Measurements from ENCODE around the gene POLR2C.
A peak's percentile ranks its signal among the peaks of the same experiment; 100 is the strongest.
"Not testable (repeated sequence)": the region's sequence is repeated elsewhere in the genome, so short reads cannot be mapped to it uniquely, and the experiment has no call there.

Gene POLR2C

DNA sequence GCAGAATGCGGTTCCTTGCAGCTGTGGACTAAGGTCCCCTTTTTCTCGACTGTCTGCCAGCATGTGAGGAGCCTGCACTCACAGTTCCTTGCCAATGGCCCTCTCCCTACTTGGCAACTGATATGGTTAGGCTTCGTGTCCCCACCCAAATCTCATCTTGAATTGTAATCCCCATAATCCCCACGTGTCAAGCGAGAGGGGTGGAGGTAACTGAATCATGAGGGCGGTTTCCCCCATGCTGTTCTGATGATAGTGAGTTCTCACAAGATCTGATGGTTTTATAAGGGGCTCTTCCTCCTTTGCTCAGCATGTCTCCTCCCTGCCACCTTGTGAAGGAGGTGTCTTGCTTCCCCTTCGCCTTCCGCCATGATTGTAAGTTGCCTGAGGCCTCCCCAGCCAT, 35.2 kb upstream of the POLR2C start:
- Histone ChIP-seq H3K9me3 (ENCODE audit: control insufficient read depth in 5 of 5, low read length in 5 of 5) (no peaks in the 10 kb centered on the region), H3K4me1 (ENCODE audit: control insufficient read depth in 5 of 5, insufficient read depth in 5 of 5, low read length in 5 of 5) (peaks cover 0 to 16% (median 3%) of the 10 kb centered on the region in 5 donors), H3K27ac (ENCODE audit: low read depth, low read length) (no peak overlapping the region), H3K27me3 (ENCODE audit: control insufficient read depth in 5 of 5, insufficient read depth in 4 of 5, low read length in 5 of 5) (no peaks in the 10 kb centered on the region), H3K9ac (ENCODE audit: low read length in 5 of 5) (no peak overlapping the region), H3K36me3 (ENCODE audit: control insufficient read depth in 5 of 5, insufficient read depth in 5 of 5, low read length in 5 of 5) (peaks cover 11 to 57% (median 48%) of the 10 kb centered on the region in 5 donors), H3K4me3 (ENCODE audit: low read depth in 1 of 5, low read length in 5 of 5) (no peak overlapping the region)

DNA sequence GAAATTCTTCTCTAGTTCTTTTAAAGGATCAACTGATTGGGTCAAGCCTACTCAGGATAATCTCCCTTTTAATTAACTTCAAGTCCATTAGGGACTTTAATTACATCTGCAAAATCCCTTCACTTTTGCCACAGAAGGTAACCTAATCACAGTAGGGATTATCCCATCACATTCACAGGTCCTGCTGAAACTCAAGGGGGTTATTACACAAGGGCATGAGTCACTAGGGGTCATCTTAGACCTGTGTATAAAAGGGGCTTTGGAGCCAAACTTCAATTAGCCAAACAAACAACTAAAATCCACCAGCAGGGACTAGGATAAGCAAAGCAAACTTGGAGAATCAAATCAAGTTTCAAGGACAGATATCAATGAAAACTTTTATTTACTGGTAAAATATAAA, 34.7 kb upstream of the POLR2C start:
- H3K36me3 ChIP-seq (ENCODE audit: control insufficient read depth in 5 of 5, insufficient read depth in 5 of 5, low read length in 5 of 5), result peaks cover 14 to 62% (median 54%) of the 10 kb centered on the region in 5 donors
- no peak overlapping the region for H3K4me3 ChIP-seq (ENCODE audit: low read depth in 1 of 5, low read length in 5 of 5)
- H3K9me3 ChIP-seq (ENCODE audit: control insufficient read depth in 5 of 5, low read length in 5 of 5), result no peaks in the 10 kb centered on the region
- no peak overlapping the region for H3K9ac ChIP-seq (ENCODE audit: low read length in 5 of 5)
- peaks cover 0 to 13% (median 2%) of the 10 kb centered on the region in 5 donors for H3K4me1 ChIP-seq (ENCODE audit: control insufficient read depth in 5 of 5, insufficient read depth in 5 of 5, low read length in 5 of 5)
- no peak overlapping the region for H3K27ac ChIP-seq (ENCODE audit: low read depth, low read length)
- no peaks in the 10 kb centered on the region for H3K27me3 ChIP-seq (ENCODE audit: control insufficient read depth in 5 of 5, insufficient read depth in 4 of 5, low read length in 5 of 5)

DNA sequence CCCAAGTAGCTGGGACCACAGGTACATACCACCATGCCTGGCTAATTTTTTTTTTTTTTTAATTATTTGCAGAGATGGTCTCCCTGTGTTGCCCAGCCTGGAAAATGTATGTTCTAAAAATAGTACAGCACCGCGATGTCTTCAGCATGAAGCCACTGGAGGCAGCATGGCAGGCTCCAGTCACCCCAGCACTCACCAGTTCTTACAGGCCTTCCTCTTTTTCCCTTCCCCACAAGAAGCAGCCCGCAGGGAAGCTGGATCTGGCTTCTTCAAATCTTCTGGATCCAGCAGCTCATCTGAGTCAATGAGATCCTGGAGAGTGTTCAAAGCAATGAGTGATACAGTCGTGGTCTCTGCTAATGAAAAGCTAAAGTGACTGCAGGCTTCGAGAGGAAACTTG, 31.5 kb upstream of the POLR2C start:
- Histone ChIP-seq H3K27me3 (ENCODE audit: control insufficient read depth in 5 of 5, insufficient read depth in 4 of 5, low read length in 5 of 5) (no peaks in the 10 kb centered on the region), H3K27ac (ENCODE audit: low read depth, low read length) (no peak overlapping the region), H3K4me1 (ENCODE audit: control insufficient read depth in 5 of 5, insufficient read depth in 5 of 5, low read length in 5 of 5) (no peaks in the 10 kb centered on the region), H3K9ac (ENCODE audit: low read length in 5 of 5) (no peak overlapping the region), H3K4me3 (ENCODE audit: low read depth in 1 of 5, low read length in 5 of 5) (no peak overlapping the region), H3K9me3 (ENCODE audit: control insufficient read depth in 5 of 5, low read length in 5 of 5) (no peaks in the 10 kb centered on the region), H3K36me3 (ENCODE audit: control insufficient read depth in 5 of 5, insufficient read depth in 5 of 5, low read length in 5 of 5) (peaks cover 29 to 93% (median 83%) of the 10 kb centered on the region in 5 donors)

DNA sequence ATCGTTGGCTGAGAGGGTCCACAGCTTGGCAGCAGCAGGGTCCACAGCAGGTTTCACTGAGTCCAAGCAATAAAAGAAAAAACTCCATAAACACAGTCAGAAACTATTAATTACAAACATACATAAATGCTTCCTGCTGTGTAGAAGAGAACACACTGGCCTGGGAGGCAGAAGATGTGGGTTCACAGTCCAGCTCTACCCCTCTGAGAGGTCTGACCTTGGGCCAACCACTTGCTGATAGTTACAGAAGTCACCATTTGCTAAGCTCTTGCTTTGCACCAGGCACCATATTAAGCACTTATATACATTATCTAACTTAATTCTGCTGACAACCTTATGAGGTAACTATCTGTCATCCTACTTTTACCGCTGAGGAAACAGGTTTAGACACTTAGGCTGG, 30.0 kb upstream of the POLR2C start:
- Histone ChIP-seq H3K4me1 (ENCODE audit: control insufficient read depth in 5 of 5, insufficient read depth in 5 of 5, low read length in 5 of 5) (no peaks in the 10 kb centered on the region), H3K9ac (ENCODE audit: low read length in 5 of 5) (no peak overlapping the region), H3K27ac (ENCODE audit: low read depth, low read length) (no peak overlapping the region), H3K36me3 (ENCODE audit: control insufficient read depth in 5 of 5, insufficient read depth in 5 of 5, low read length in 5 of 5) (peaks cover 32 to 90% (median 84%) of the 10 kb centered on the region in 5 donors), H3K27me3 (ENCODE audit: control insufficient read depth in 5 of 5, insufficient read depth in 4 of 5, low read length in 5 of 5) (no peaks in the 10 kb centered on the region), H3K9me3 (ENCODE audit: control insufficient read depth in 5 of 5, low read length in 5 of 5) (no peaks in the 10 kb centered on the region), H3K4me3 (ENCODE audit: low read depth in 1 of 5, low read length in 5 of 5) (no peak overlapping the region)

DNA sequence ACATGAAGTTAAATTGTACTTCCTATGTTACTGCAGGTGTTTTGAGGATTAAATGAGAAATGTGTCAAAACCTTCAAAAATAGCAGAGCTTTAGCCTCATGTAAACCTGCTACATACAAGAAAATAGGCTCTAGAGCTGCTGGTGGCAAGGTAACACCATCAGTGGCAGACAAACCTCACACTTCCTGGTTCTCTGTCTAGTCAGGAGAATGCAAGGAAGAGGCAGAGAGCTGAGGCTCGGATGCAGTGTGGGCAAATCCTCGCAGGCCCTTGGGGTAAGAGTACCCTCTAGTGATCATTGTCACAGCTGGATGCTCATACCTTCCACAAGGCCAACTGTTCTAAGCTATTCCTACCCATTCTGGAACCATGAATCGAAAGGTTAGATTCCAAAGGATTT, 29.5 kb upstream of the POLR2C start:
- H3K9ac ChIP-seq (ENCODE audit: low read length in 5 of 5), result no peak overlapping the region
- peaks cover 29 to 89% (median 82%) of the 10 kb centered on the region in 5 donors for H3K36me3 ChIP-seq (ENCODE audit: control insufficient read depth in 5 of 5, insufficient read depth in 5 of 5, low read length in 5 of 5)
- no peaks in the 10 kb centered on the region for H3K4me1 ChIP-seq (ENCODE audit: control insufficient read depth in 5 of 5, insufficient read depth in 5 of 5, low read length in 5 of 5)
- no peaks in the 10 kb centered on the region for H3K9me3 ChIP-seq (ENCODE audit: control insufficient read depth in 5 of 5, low read length in 5 of 5)
- no peak overlapping the region for H3K27ac ChIP-seq (ENCODE audit: low read depth, low read length)
- no peak overlapping the region for H3K4me3 ChIP-seq (ENCODE audit: low read depth in 1 of 5, low read length in 5 of 5)
- no peaks in the 10 kb centered on the region for H3K27me3 ChIP-seq (ENCODE audit: control insufficient read depth in 5 of 5, insufficient read depth in 4 of 5, low read length in 5 of 5)

DNA sequence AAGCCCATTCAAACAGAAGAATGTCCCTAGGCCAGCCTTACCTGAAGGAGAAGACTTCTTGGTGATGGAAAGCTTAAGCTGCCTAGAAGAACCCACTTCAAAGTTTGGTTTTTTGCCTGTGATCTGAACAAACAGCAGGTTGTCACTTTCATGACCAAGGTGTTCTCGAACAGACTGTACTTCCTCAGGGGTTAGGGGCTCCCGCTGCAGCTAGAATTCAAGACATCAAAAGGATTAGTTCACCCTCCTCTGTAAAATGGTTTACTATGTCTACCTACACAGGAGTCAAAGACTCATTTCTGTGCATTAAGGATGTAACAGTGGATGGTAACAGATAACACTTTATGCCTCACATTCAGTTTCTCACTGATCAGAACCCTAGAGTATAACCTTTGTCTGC, 28.5 kb upstream of the POLR2C start:
- no peak overlapping the region for H3K27ac ChIP-seq (ENCODE audit: low read depth, low read length)
- H3K36me3 ChIP-seq (ENCODE audit: control insufficient read depth in 5 of 5, insufficient read depth in 5 of 5, low read length in 5 of 5), result peaks cover 39 to 86% (median 78%) of the 10 kb centered on the region in 5 donors

DNA sequence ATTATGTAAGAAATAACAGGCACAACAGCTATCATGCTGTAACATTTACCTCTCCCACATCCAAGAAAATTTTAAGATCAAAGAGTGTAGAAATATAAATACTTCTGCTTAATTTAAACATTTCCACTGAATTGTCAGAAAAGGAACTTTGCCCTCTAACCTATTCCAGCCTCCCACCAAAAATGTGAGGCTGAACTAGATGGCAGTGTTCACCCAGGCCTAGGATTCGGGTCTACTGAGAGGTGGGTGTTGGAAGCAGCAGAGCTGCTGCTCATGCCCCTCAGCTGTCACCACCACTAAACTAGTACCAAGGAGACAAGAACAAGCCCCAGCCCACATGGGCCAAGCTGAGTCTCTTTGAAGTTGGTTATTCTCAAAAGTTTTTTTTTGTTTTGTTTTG, 26.6 kb upstream of the POLR2C start:
- no peak overlapping the region for H3K4me3 ChIP-seq (ENCODE audit: low read depth in 1 of 5, low read length in 5 of 5)
- H3K4me1 ChIP-seq (ENCODE audit: control insufficient read depth in 5 of 5, insufficient read depth in 5 of 5, low read length in 5 of 5), result no peaks in the 10 kb centered on the region
- H3K36me3 ChIP-seq (ENCODE audit: control insufficient read depth in 5 of 5, insufficient read depth in 5 of 5, low read length in 5 of 5), result peaks cover 39 to 82% (median 74%) of the 10 kb centered on the region in 5 donors
- H3K9ac ChIP-seq (ENCODE audit: low read length in 5 of 5), result peak overlapping the region in 1 of 5 donors; percentile 30
- H3K27ac ChIP-seq (ENCODE audit: low read depth, low read length), result no peak overlapping the region
- H3K9me3 ChIP-seq (ENCODE audit: control insufficient read depth in 5 of 5, low read length in 5 of 5), result peaks cover 0 to 4% (median 0%) of the 10 kb centered on the region in 5 donors
- no peaks in the 10 kb centered on the region for H3K27me3 ChIP-seq (ENCODE audit: control insufficient read depth in 5 of 5, insufficient read depth in 4 of 5, low read length in 5 of 5)

More for the DNA sequence above, 28.5 kb upstream of the POLR2C start:
- Histone ChIP-seq H3K9me3 (ENCODE audit: control insufficient read depth in 5 of 5, low read length in 5 of 5) (no peaks in the 10 kb centered on the region), H3K4me3 (ENCODE audit: low read depth in 1 of 5, low read length in 5 of 5) (no peak overlapping the region), H3K9ac (ENCODE audit: low read length in 5 of 5) (no peak overlapping the region), H3K4me1 (ENCODE audit: control insufficient read depth in 5 of 5, insufficient read depth in 5 of 5, low read length in 5 of 5) (no peaks in the 10 kb centered on the region), H3K27me3 (ENCODE audit: control insufficient read depth in 5 of 5, insufficient read depth in 4 of 5, low read length in 5 of 5) (no peaks in the 10 kb centered on the region)

DNA sequence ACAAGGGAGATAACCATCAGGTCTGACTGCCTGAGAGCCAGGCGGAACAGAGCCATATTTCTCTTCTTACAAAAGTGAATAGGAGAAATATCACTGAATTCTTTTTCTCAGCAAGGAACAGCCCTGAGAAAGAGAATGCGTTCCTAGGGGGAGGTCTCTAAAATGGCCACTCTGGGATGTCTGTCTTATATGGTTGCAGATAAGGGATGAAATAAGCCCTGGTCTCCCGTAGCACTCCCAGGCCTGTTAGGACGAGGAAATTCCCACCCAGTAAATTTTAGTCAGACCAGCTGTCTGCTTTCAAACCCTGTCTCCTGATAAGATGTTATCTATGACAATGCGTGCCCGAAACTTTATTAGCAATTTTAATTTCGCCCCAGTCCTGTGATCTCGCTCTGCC, 22.5 kb upstream of the POLR2C start:
- not testable (repeated sequence) for H3K9me3 ChIP-seq (ENCODE audit: control insufficient read depth in 5 of 5, low read length in 5 of 5); H3K9ac ChIP-seq (ENCODE audit: low read length in 5 of 5); H3K27ac ChIP-seq (ENCODE audit: low read depth, low read length); H3K4me1 ChIP-seq (ENCODE audit: control insufficient read depth in 5 of 5, insufficient read depth in 5 of 5, low read length in 5 of 5); H3K27me3 ChIP-seq (ENCODE audit: control insufficient read depth in 5 of 5, insufficient read depth in 4 of 5, low read length in 5 of 5); H3K4me3 ChIP-seq (ENCODE audit: low read depth in 1 of 5, low read length in 5 of 5)
- H3K36me3 ChIP-seq (ENCODE audit: control insufficient read depth in 5 of 5, insufficient read depth in 5 of 5, low read length in 5 of 5), result peaks cover 14 to 44% (median 35%) of the 10 kb centered on the region in 5 donors

DNA sequence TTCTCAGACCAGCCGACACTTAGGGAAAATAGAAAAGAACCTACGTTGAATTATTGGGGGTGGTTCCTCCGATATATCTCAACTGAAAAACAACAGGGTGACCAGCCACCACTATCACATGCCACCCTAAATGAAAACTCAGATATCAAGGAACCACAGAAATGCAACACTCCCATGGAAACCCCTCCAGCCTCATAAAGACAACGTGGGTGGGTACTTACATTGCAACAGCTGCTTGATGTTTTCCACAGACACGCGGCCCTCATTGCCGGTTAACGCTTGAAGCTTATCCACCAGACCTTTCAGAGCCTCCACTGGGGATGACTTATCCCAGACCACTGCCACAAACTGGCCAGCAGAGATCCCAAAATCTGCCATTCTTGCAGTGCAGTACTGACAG, 21.9 kb upstream of the POLR2C start:
- H3K36me3 ChIP-seq (ENCODE audit: control insufficient read depth in 5 of 5, insufficient read depth in 5 of 5, low read length in 5 of 5), result peaks cover 14 to 38% (median 30%) of the 10 kb centered on the region in 5 donors
- H3K4me3 ChIP-seq (ENCODE audit: low read depth in 1 of 5, low read length in 5 of 5); H3K9me3 ChIP-seq (ENCODE audit: control insufficient read depth in 5 of 5, low read length in 5 of 5); H3K9ac ChIP-seq (ENCODE audit: low read length in 5 of 5); H3K27me3 ChIP-seq (ENCODE audit: control insufficient read depth in 5 of 5, insufficient read depth in 4 of 5, low read length in 5 of 5); H3K4me1 ChIP-seq (ENCODE audit: control insufficient read depth in 5 of 5, insufficient read depth in 5 of 5, low read length in 5 of 5); H3K27ac ChIP-seq (ENCODE audit: low read depth, low read length): not testable (repeated sequence)

DNA sequence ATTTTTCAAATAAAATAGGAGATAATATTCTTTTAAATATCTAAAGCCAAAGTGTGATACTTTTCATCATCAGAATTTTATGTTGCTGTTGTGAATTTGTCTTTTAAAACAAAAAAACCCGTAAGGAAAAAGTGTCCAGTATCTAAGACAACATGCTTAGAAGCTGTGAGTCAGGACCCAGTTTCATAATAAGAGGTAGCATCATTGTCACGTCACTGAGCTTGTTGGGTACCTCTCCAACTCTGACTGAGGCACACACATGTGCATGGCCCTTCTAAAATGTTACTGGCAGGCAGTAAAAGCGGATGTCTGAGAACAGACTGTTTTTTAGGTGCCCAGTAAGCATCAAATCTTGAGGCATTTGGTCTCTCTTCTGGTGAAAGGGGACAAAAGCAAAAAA, 17.8 kb upstream of the POLR2C start:
- no peak overlapping the region for H3K27ac ChIP-seq (ENCODE audit: low read depth, low read length)
- no peak overlapping the region for H3K4me3 ChIP-seq (ENCODE audit: low read depth in 1 of 5, low read length in 5 of 5)
- peaks cover 0 to 4% (median 0%) of the 10 kb centered on the region in 5 donors for H3K9me3 ChIP-seq (ENCODE audit: control insufficient read depth in 5 of 5, low read length in 5 of 5)
- H3K27me3 ChIP-seq (ENCODE audit: control insufficient read depth in 5 of 5, insufficient read depth in 4 of 5, low read length in 5 of 5), result no peaks in the 10 kb centered on the region
- peaks cover 0 to 11% (median 3%) of the 10 kb centered on the region in 5 donors for H3K36me3 ChIP-seq (ENCODE audit: control insufficient read depth in 5 of 5, insufficient read depth in 5 of 5, low read length in 5 of 5)
- H3K4me1 ChIP-seq (ENCODE audit: control insufficient read depth in 5 of 5, insufficient read depth in 5 of 5, low read length in 5 of 5), result peaks cover 5 to 28% (median 23%) of the 10 kb centered on the region in 5 donors
- peak overlapping the region in 1 of 5 donors; percentile 35 for H3K9ac ChIP-seq (ENCODE audit: low read length in 5 of 5)

DNA sequence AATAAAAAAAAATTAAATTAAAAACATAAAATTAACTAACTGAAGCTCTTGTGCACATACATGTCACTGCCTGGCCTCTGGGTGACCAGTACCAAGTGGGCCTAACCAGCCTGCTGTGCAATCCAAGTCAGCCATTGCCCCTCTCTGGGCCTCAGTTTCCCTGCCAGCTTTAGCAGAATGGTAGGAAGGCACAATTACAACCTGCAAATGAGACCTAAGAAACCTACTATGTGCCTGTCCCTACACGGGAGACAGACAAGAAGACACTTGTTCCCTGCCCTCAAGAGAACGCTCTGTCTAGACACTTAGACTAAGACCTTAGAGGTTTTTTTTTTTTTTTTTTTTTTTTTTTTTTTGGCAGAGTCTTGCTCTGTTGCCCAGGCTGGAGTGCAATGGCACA, 17.0 kb upstream of the POLR2C start:
- H3K36me3 ChIP-seq (ENCODE audit: control insufficient read depth in 5 of 5, insufficient read depth in 5 of 5, low read length in 5 of 5), result peaks cover 0 to 5% (median 2%) of the 10 kb centered on the region in 5 donors
- peaks cover 5 to 28% (median 23%) of the 10 kb centered on the region in 5 donors for H3K4me1 ChIP-seq (ENCODE audit: control insufficient read depth in 5 of 5, insufficient read depth in 5 of 5, low read length in 5 of 5)
- peaks cover 0 to 3% (median 0%) of the 10 kb centered on the region in 5 donors for H3K9me3 ChIP-seq (ENCODE audit: control insufficient read depth in 5 of 5, low read length in 5 of 5)
- H3K27me3 ChIP-seq (ENCODE audit: control insufficient read depth in 5 of 5, insufficient read depth in 4 of 5, low read length in 5 of 5), result no peaks in the 10 kb centered on the region
- H3K27ac ChIP-seq (ENCODE audit: low read depth, low read length), result no peak overlapping the region
- H3K4me3 ChIP-seq (ENCODE audit: low read depth in 1 of 5, low read length in 5 of 5), result no peak overlapping the region
- no peak overlapping the region for H3K9ac ChIP-seq (ENCODE audit: low read length in 5 of 5)
